Stimulated activated CD4-positive, alpha-beta T cell treated with anti-CD3 and anti-CD28 coated beads, Interleukin-2, amount 100 ng/mL, for 48 hours (primary cell): ENCODE data around the gene UBAC2.
"Not testable (repeated sequence)": the region's sequence is repeated elsewhere in the genome, so short reads cannot be mapped to it uniquely, and the experiment has no call there.

Experiments
- DNase-seq, 2 donors: peaks; one replicate each; pipeline ENCODE4 v3.0.0-alpha.2; 2020

UBAC2 gene

GRCh38 chr13:99404005-99404755 lies 203.5 kb downstream of the UBAC2 start:
- DNase-seq = no peak

- no peak for DNase-seq
Observed at GRCh38 chr13:99405966-99406365, 205.3 kb downstream of the UBAC2 start.

- DNase-seq = no peak
Observed at GRCh38 chr13:99406799-99407201, 206.1 kb downstream of the UBAC2 start.

GRCh38 chr13:99407906-99408702 lies 207.4 kb downstream of the UBAC2 start:
- no peak for DNase-seq

- no peak for DNase-seq
Observed at GRCh38 chr13:99408703-99409000, 208.0 kb downstream of the UBAC2 start.

GRCh38 chr13:99409461-99410083 lies 208.9 kb downstream of the UBAC2 start:
- not testable (repeated sequence) for DNase-seq

GRCh38 chr13:99410646-99411475 lies 210.2 kb downstream of the UBAC2 start:
- not testable (repeated sequence) for DNase-seq

- no peak for DNase-seq
Observed at GRCh38 chr13:99412856-99413255, 212.2 kb downstream of the UBAC2 start.

- no peak for DNase-seq
Observed at GRCh38 chr13:99414048-99414995, 213.7 kb downstream of the UBAC2 start.

GRCh38 chr13:99415014-99415650 lies 214.5 kb downstream of the UBAC2 start:
- no peak for DNase-seq

- no peak for DNase-seq
Observed at GRCh38 chr13:99415851-99416331, 215.2 kb downstream of the UBAC2 start.

- DNase-seq = no peak
Observed at GRCh38 chr13:99416411-99417121, 215.9 kb downstream of the UBAC2 start.

- no peak for DNase-seq
Observed at GRCh38 chr13:99417201-99418102, 216.8 kb downstream of the UBAC2 start.

- no peak for DNase-seq
Observed at GRCh38 chr13:99418103-99418842, 217.6 kb downstream of the UBAC2 start.

GRCh38 chr13:99418843-99419140 lies 218.1 kb downstream of the UBAC2 start:
- no peak for DNase-seq

GRCh38 chr13:99419591-99420243 lies 219.1 kb downstream of the UBAC2 start:
- no peak for DNase-seq

- no peak for DNase-seq
Observed at GRCh38 chr13:99421271-99421670, 220.6 kb downstream of the UBAC2 start.
